ENCODE data around the gene PSG6.
A peak's percentile ranks its signal among the peaks of the same experiment; 100 is the strongest.
"Not testable (repeated sequence)": the region's sequence is repeated elsewhere in the genome, so short reads cannot be mapped to it uniquely, and the experiment has no call there.

The PSG6 gene

DNA sequence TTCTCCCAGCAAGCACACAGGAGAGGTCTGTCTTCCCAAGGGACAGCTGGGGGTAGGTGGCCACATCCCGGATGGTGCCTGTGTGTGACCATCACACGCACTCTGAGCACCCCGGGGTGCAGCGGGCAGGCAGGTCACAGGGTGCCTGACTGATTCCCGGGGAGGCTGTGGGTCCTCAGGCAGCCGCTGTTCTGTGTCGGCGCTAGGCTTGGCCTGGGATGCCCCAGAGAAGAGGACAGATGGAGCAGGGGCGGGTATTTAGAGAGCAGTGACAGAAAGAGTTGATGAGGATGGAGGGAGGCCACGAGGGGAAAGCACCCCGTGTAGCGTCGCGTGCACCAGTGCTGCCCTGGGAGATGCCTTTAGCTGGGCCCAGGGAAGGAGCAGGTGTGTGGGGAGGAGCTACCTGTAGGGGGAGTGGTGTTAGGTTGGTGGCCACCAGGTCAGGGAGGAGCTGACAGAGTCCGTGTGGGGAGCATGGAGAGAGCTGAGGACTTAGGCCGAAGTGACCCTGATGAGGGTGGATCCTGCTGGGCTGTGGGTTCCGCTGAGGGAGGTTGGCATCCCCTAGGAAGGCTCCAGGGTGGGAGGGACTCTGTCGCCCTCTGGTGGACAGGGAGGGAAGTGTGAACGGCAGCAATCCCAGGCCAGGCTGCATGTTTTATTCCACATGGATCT lies 60.7 kb downstream of the PSG6 start:
- H3K4me1 ChIP-seq, result peaks cover 0 to 12% (median 0%) of the 10 kb centered on the region in 4 donors
- peak in 1 of 2 experiments; percentile 32 for TF ChIP-seq CTCF (IDR thresholded peaks at IDR 0.05)
- intact Hi-C loops (cut with DNase I; ENCODE audit: low total_unique reads); H3K4me3 ChIP-seq; H3K27me3 ChIP-seq; H3K9me3 ChIP-seq; H3K27ac ChIP-seq; H3K36me3 ChIP-seq: not testable (repeated sequence)
- DNase-seq, result peak in 1 of 2 donors; percentile 60

DNA sequence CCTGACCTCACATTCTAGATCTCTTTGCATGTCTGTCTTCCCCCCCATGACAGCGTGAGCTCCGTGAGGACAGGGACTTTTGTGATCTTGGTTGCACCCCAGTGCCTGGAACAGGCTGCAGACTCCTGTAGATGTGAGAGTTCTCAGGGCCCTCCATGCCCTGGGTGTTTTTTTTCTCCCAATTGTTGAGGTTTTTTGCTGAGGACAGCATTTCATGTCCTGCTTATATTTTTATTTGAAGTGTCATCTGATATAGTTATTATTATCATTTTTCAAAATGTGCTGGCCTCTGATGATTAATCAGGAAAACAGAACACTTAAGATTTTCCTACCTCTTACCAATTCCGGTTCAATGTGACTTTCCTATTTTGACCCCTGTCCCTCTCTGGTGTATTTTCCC lies 62.9 kb downstream of the PSG6 start:
- H3K4me3 ChIP-seq; H3K36me3 ChIP-seq; H3K27ac ChIP-seq; intact Hi-C loops (cut with DNase I; ENCODE audit: low total_unique reads); DNase-seq; H3K9me3 ChIP-seq; H3K27me3 ChIP-seq: not testable (repeated sequence)
- peaks cover 0 to 22% (median 0%) of the 10 kb centered on the region in 4 donors for H3K4me1 ChIP-seq

DNA sequence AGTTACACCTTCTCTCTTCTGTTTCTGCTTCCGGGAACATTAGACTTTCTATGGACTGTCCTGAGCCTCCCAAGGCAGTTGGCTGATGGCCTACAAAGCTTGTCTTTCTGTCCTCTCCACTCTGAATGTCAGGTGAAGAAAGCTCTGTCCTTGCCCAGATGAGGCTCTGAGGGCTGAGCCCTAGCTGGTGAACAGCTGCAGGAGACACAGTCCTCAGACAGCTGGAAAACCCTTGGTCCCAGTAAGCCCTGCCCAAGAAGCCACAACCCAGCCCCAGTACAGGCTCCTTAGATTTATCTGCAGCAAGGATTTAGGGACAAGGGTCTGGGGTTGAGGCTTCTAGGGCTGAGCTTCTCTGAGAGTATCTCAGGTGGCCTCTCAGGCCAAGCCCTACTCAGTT lies 64.5 kb downstream of the PSG6 start:
- H3K9me3 ChIP-seq; H3K36me3 ChIP-seq; H3K4me3 ChIP-seq; intact Hi-C loops (cut with DNase I; ENCODE audit: low total_unique reads); H3K27me3 ChIP-seq: not testable (repeated sequence)
- DNase-seq, result peak in 1 of 2 donors; percentile 60
- peak overlapping the region in 1 of 2 donors; percentile 74 for H3K27ac ChIP-seq
- H3K4me1 ChIP-seq, result peaks cover 0 to 22% (median 0%) of the 10 kb centered on the region in 4 donors

GRCh38 chr19:42852821-42853220 lies 64.9 kb downstream of the PSG6 start:
- Histone ChIP-seq H3K27ac (peak overlapping the region in 1 of 2 donors; percentile 74), H3K4me1 (peaks cover 0 to 22% (median 0%) of the 10 kb centered on the region in 4 donors)
- DNase-seq; H3K36me3 ChIP-seq; H3K9me3 ChIP-seq; H3K27me3 ChIP-seq; H3K4me3 ChIP-seq; intact Hi-C loops (cut with DNase I; ENCODE audit: low total_unique reads): not testable (repeated sequence)
